Loucy (cell line): ENCODE data around the gene ANKRD55.

Experiments used
- CTCF ChIP-seq: fragments of 200-600 bp; sonication (generic); conservative IDR thresholded peaks from 2 replicates; pipeline ENCODE4 v1.5.1; 2014; ENCODE audit warnings: mild to moderate bottlenecking, antibody characterized with exemption, low read length
- EZH2phosphoT487 ChIP-seq: fragments of 200-600 bp; IDR thresholded peaks from 2 replicates; pipeline ENCODE4 v1.6.1; 2018; ENCODE audit warnings: antibody characterized with exemption, mild to moderate bottlenecking, moderate library complexity, borderline replicate concordance

GRCh38 chr5:56230576-56230975 is 2.6 kb downstream of the ANKRD55 start:
- TF ChIP-seq EZH2phosphoT487, result no peak
- TF ChIP-seq CTCF, result no peak
